ENCODE measurements around the gene CCDC12. TPM values are rescaled to one million over a fixed set of nuclear protein-coding genes. Genes with fewer than 3 reads are reported as not detected.

The CCDC12 gene
- total and polyA plus RNA-seq, 2 donors (not counting 1 experiment from before 2014, with no cell fraction given): 84.0 to 97.3 TPM

- H2AFZ ChIP-seq (ENCODE audit: insufficient read depth, low read depth, low read length, poor library complexity, severe bottlenecking): no peak overlapping the region
- H4K20me1 ChIP-seq (ENCODE audit: control insufficient read depth, insufficient read depth, low read length, poor library complexity, severe bottlenecking): peaks cover 10% of the 10 kb centered on the region
- DNase-seq (peak; percentile 64), ATAC-seq (ENCODE audit: low read depth) (no peak)
- Mint-ChIP-seq H3K27ac (peak overlapping the region; percentile 91), H3K9me3 (ENCODE audit: insufficient read depth) (peaks cover 3% of the 10 kb centered on the region), H3K27me3 (no peaks in the 10 kb centered on the region), H3K4me1 (peaks cover 92% of the 10 kb centered on the region), H3K4me3 (peak overlapping the region; percentile 64)
- TF ChIP-seq CTCF (IDR thresholded peaks at IDR 0.05) (no peak), EZH2 (IDR thresholded peaks at IDR 0.05; ENCODE audit: borderline replicate concordance, insufficient read depth, low read depth, low read length, poor library complexity, severe bottlenecking) (no peak)
- peak overlapping the region; percentile 89 for H3K4me2 ChIP-seq (replicated peaks; ENCODE audit: low read depth, low read length, poor library complexity, severe bottlenecking)
- H3K9me3 ChIP-seq (ENCODE audit: control extremely low read depth in 1 of 3, control insufficient read depth in 2 of 3, insufficient read depth in 1 of 3, low read length in 2 of 3): peaks cover 2 to 9% (median 7%) of the 10 kb centered on the region in 3 donors
- POLR2A ChIA-PET: interaction anchor here (0.6 to 2.1 kb wide), 5 partner anchors 44 to 451 kb away, joined by 3 to 6 read pairs (median 5); partner anchors contain the start of genes CCDC12 and NBEAL2
- intact Hi-C loops (cut with micrococcal nuclease): loop anchor here (5.0 to 10.0 kb wide), 2 partner anchors 233 to 395 kb away; partner anchors contain the start of gene SETD2
- H3K79me2 ChIP-seq (ENCODE audit: control insufficient read depth, insufficient read depth, low read length): peaks cover 65% of the 10 kb centered on the region
- no peaks in the 10 kb centered on the region for H3K27me3 ChIP-seq (replicated peaks in 1 of 4; ENCODE audit: control extremely low read depth in 1 of 4, control insufficient read depth in 3 of 4, insufficient read depth in 4 of 4, low read length in 3 of 4)
- 70% methylated on average over 2 of the region's 2 CpGs for WGBS (ENCODE audit: insufficient coverage)
- peak overlapping the region in 1 of 5 experiments; percentile 6 for H3K4me3 ChIP-seq (ENCODE audit: control extremely low read depth in 1 of 5, extremely low read depth in 1 of 5, insufficient read depth in 1 of 5, low read depth in 2 of 5, low read length in 4 of 5)
- H3K27ac ChIP-seq (ENCODE audit: low read length in 2 of 2): peak overlapping the region; percentile 85 to 92
- H3K36me3 ChIP-seq (replicated peaks in 1 of 2; ENCODE audit: control extremely low read depth in 1 of 2, control insufficient read depth in 1 of 2, extremely low read depth in 1 of 2, insufficient read depth in 2 of 2, low read length in 1 of 2): peaks cover 0 to 24% of the 10 kb centered on the region in 2 experiments
- H3K4me1 ChIP-seq (ENCODE audit: control insufficient read depth in 2 of 2, insufficient read depth in 2 of 2, low read length in 2 of 2): peaks cover 95 to 100% of the 10 kb centered on the region in 2 donors
- peak overlapping the region; percentile 1 for H3K9ac ChIP-seq (ENCODE audit: low read length)
- CTCF ChIA-PET: interaction anchor here (1.2 to 13.6 kb wide), 2 partner anchors 45 to 65 kb away, joined by 3 to 146 read pairs; no protein-coding TSS in a partner anchor
Observed at GRCh38 chr3:46929324-46929723, 47.2 kb downstream of the CCDC12 start.

- H2AFZ ChIP-seq (ENCODE audit: insufficient read depth, low read depth, low read length, poor library complexity, severe bottlenecking): no peak overlapping the region
- H3K4me3 Mint-ChIP-seq: peak overlapping the region; percentile 79
- intact Hi-C loops (cut with micrococcal nuclease): loop anchor here (1.0 to 10.0 kb wide), 3 partner anchors 48 to 397 kb away; partner anchors contain the start of genes CCDC12 and SETD2
- H3K27ac ChIP-seq (ENCODE audit: low read length in 2 of 2): peak overlapping the region; percentile 85 to 92
- TF ChIP-seq EZH2 (IDR thresholded peaks at IDR 0.05; ENCODE audit: borderline replicate concordance, insufficient read depth, low read depth, low read length, poor library complexity, severe bottlenecking) (no peak), CTCF (IDR thresholded peaks at IDR 0.05) (no peak)
- ATAC-seq (ENCODE audit: low read depth) (peak; percentile 7), DNase-seq (peak; percentile 61)
- no peak overlapping the region for H3K9ac ChIP-seq (ENCODE audit: low read length)
- ChIA-PET CTCF (interaction anchor here (0.7 to 13.6 kb wide), 8 partner anchors 9 to 395 kb away, joined by 3 to 146 read pairs (median 4); partner anchors contain the start of gene NBEAL2), POLR2A (interaction anchor here (0.7 to 2.9 kb wide), 7 partner anchors 8 to 59 kb away, joined by 3 to 15 read pairs (median 5); partner anchors contain the start of genes CCDC12 and NBEAL2)
- H3K9me3 Mint-ChIP-seq (ENCODE audit: insufficient read depth): peaks cover 3% of the 10 kb centered on the region
- peaks cover 15% of the 10 kb centered on the region for H4K20me1 ChIP-seq (ENCODE audit: control insufficient read depth, insufficient read depth, low read length, poor library complexity, severe bottlenecking)
- H3K4me1 Mint-ChIP-seq: peaks cover 95% of the 10 kb centered on the region
- no peaks in the 10 kb centered on the region for H3K27me3 Mint-ChIP-seq
- peak overlapping the region; percentile 86 for H3K27ac Mint-ChIP-seq
- H3K4me2 ChIP-seq (replicated peaks; ENCODE audit: low read depth, low read length, poor library complexity, severe bottlenecking): peak overlapping the region; percentile 89
- H3K79me2 ChIP-seq (ENCODE audit: control insufficient read depth, insufficient read depth, low read length): peaks cover 66% of the 10 kb centered on the region
- H3K9me3 ChIP-seq (ENCODE audit: control extremely low read depth in 1 of 3, control insufficient read depth in 2 of 3, insufficient read depth in 1 of 3, low read length in 2 of 3): peaks cover 2 to 9% (median 7%) of the 10 kb centered on the region in 3 donors
- H3K4me3 ChIP-seq (ENCODE audit: control extremely low read depth in 1 of 5, extremely low read depth in 1 of 5, insufficient read depth in 1 of 5, low read depth in 2 of 5, low read length in 4 of 5): no peak overlapping the region
- H3K36me3 ChIP-seq (replicated peaks in 1 of 2; ENCODE audit: control extremely low read depth in 1 of 2, control insufficient read depth in 1 of 2, extremely low read depth in 1 of 2, insufficient read depth in 2 of 2, low read length in 1 of 2): peaks cover 2 to 30% of the 10 kb centered on the region in 2 experiments
- H3K27me3 ChIP-seq (replicated peaks in 1 of 4; ENCODE audit: control extremely low read depth in 1 of 4, control insufficient read depth in 3 of 4, insufficient read depth in 4 of 4, low read length in 3 of 4): no peaks in the 10 kb centered on the region
- peaks cover 98 to 100% of the 10 kb centered on the region in 2 donors for H3K4me1 ChIP-seq (ENCODE audit: control insufficient read depth in 2 of 2, insufficient read depth in 2 of 2, low read length in 2 of 2)
- WGBS (ENCODE audit: insufficient coverage): 0% methylated on average over 1 of the region's 1 CpG
Observed at GRCh38 chr3:46928282-46928681, 48.3 kb downstream of the CCDC12 start.

Data from B cell (primary cell).